Activated naive CD4-positive, alpha-beta T cell treated with anti-CD3 and anti-CD28 coated beads, Interleukin-2, amount 50 U/mL, for 72 hours (primary cell): Measurements from ENCODE around the gene CAPN2. TPM values are rescaled to one million over a fixed set of nuclear protein-coding genes. Genes with fewer than 3 reads are reported as not detected.

Source experiments
- ATAC-seq, 2 donors: fragments of 150-1000 bp; cut with Tn5 transposase; 2 replicates each; pipeline ENCODE4 v1.10.0; 2021; ENCODE audit warnings: mild to moderate bottlenecking in 2 of 2, moderate library complexity in 2 of 2
- DNase-seq, 2 donors: peaks; one replicate each; pipeline ENCODE4 v3.0.0; 2021 to 2022; ENCODE audit warnings: low spot score in 2 of 2
- H3K27ac Mint-ChIP-seq, 2 donors: one replicate each; pipeline ENCODE4 v1.8.0; 2022; ENCODE audit warnings: mild to moderate bottlenecking in 2 of 2, mixed read lengths in 2 of 2
- H3K36me3 Mint-ChIP-seq, 2 donors: one replicate each; pipeline ENCODE4 v1.8.0; 2022; ENCODE audit warnings: mixed read lengths in 2 of 2
- H3K9me3 Mint-ChIP-seq, 2 donors: one replicate each; pipeline ENCODE4 v1.8.0; 2022; ENCODE audit warnings: mixed read lengths in 2 of 2
- total RNA-seq, 2 donors: library from RNA; stranded (reverse); gene quantifications; one replicate each; pipeline ENCODE4 v1.2.3, GENCODE V29; 2022

Gene CAPN2
- total RNA-seq, 2 donors from 2014 or later, result 7.0 to 36.8 TPM

DNA sequence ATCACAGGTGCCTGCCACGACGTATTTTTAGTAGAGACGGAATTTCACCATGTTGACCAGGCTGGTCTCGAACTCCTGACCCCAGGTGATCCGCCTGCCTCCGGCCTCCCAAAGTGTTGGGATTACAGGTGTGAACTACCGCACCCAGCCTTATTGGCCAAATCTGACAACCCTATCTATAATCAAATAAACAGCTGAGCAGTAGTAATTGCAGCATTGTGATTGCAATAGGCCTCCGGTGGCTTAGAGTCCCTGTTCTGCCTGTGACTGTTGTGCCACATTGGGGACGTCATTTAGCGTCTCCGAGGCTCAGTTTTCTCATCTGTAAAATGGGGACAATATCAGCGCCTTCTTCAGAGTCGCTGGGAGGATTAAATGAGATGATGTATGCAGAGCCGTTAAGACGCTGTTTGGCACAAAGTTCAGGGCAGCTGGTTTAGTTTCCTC lies 569 bp upstream of the CAPN2 start:
- Mint-ChIP-seq H3K36me3 (peaks cover under 1% of the 10 kb centered on the region in 2 donors), H3K9me3 (no peaks in the 10 kb centered on the region), H3K27ac (no peak overlapping the region)
- ATAC-seq (no peak), DNase-seq (no peak)

DNA sequence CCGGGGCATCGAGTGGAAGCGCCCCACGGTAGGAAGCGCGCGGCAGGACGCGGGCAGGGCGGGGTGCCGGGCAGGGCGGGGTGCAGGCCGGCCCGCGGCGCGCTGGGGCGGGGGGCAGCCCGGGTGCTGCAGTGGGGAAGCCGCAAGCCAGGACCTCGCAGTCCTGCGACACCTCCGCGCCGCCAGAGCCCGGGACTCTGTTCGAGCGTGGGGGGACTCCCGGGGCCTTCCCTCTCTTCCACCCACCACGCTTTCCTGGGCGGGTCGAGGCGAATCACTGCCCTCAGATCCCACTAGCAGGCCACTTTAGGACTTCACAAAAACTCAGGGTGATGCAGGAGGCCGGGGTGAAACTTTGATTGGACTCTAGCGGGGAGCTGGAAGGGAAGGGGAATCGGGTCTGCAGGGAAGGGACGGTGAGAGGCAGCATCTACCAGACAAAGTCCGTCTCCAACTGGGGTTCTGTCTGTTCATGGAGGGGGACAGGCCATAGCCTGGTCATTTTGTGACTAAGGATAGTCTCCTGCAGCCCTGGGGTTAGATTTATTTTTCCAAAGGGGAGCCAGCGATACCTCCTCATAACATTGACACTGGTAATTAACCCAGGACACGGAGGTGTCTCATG lies 623 bp downstream of the CAPN2 start:
- ATAC-seq, result peak; percentile 39 to 64
- DNase-seq, result peak; percentile 32 to 78
- Mint-ChIP-seq H3K36me3 (peaks cover 5 to 6% of the 10 kb centered on the region in 2 donors), H3K27ac (peak overlapping the region; percentile 0 to 90), H3K9me3 (no peaks in the 10 kb centered on the region)

DNA sequence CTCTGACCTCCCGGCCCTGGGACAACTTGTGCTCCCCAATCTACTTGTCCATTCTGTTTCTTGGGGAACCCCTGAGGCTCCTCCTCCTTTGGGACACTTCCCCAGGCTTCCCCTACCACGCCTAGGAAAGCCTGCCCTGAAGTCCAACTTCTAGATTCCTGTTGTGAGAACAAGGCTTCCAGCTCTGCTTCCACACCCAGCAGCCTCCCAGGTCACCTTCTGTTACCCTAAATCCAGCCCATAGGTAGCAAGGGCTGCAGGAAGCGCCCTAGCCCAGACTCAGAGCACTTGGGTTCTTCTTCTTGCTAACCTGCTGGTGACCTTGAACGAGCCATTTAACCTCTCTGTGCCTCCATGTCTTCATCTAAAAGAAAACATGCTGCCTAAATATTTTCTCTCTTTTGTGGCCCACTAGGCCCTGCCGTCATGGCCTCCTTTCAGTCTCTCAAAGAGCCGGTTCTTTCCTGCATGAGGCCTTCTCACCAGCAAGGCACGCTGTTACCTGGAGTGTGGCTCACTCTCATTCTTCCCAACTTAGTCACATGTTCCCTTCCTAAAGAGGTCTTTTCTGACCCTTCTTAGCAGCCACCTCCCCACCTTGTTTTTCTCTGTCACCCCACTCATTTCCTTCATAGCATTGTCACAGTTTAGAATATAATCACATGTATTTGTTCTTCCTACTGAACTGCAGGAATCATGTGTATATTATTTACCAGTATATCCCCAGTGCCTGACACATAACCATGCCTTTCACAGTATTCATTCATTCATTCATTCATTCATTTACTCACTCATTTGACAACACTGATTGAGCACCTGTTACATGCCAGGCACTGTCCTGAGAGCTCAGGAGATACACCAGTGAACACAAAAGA lies 1.4 kb downstream of the CAPN2 start:
- peaks cover 5 to 6% of the 10 kb centered on the region in 2 donors for H3K36me3 Mint-ChIP-seq
- ATAC-seq (no peak), DNase-seq (no peak)
- H3K9me3 Mint-ChIP-seq, result no peaks in the 10 kb centered on the region
- H3K27ac Mint-ChIP-seq, result peak overlapping the region; percentile 0 to 34

DNA sequence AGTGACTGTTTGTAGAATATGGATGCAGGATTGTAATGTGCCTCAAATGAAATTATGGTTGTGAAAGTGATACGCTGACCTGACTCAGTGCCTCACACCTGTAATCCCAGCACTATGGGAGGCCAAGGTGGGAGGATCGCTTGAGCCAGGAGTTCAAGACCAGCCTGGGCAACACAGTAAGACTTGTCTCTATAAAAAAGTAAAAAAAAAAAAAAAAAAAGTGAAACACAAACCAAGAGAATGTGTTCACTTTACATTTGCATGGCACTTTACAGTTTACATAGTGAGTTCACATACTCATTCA lies 2.0 kb downstream of the CAPN2 start:
- no peak overlapping the region for H3K27ac Mint-ChIP-seq
- peaks cover 5 to 6% of the 10 kb centered on the region in 2 donors for H3K36me3 Mint-ChIP-seq
- DNase-seq, result no peak
- no peak for ATAC-seq
- H3K9me3 Mint-ChIP-seq, result no peaks in the 10 kb centered on the region

DNA sequence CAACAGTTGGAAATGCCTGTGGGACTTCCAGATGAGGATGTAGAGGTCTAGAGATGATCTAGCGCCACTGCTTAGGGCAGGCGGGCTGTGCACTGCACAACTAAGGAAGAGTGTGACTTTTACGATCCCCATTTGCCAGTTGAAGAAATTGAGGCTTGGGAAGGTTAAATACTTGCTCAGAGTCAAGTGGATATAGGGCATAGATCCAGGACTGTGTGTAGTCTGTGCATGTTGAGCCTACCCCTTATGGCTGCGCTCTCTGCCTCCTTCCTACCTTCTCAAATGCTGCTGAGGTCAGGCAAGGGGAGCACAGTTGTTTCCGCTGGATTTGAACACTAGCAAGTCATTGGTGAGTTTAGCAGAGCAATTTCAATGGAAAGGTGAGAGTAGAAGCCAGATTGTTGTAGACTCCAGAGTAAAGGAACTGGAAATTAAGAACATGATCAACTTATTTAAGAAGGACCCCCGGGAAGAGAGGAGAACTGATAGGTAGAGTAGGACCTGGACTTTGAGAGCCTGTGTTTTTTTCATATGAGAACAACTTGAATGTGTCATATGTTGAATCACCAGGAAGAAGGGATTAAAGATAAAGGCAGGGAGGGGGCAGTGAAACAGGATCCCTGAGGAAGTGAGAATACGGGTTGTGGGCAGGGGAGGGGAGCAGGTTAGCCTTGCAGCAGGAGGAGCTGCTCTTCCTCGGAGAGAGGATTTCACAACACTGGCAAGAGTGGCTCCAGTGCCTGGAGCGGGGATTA lies 2.7 kb downstream of the CAPN2 start:
- Mint-ChIP-seq H3K9me3 (no peaks in the 10 kb centered on the region), H3K27ac (peak overlapping the region in 1 of 2 donors; percentile 8), H3K36me3 (peaks cover 5 to 6% of the 10 kb centered on the region in 2 donors)
- ATAC-seq (no peak), DNase-seq (no peak)

DNA sequence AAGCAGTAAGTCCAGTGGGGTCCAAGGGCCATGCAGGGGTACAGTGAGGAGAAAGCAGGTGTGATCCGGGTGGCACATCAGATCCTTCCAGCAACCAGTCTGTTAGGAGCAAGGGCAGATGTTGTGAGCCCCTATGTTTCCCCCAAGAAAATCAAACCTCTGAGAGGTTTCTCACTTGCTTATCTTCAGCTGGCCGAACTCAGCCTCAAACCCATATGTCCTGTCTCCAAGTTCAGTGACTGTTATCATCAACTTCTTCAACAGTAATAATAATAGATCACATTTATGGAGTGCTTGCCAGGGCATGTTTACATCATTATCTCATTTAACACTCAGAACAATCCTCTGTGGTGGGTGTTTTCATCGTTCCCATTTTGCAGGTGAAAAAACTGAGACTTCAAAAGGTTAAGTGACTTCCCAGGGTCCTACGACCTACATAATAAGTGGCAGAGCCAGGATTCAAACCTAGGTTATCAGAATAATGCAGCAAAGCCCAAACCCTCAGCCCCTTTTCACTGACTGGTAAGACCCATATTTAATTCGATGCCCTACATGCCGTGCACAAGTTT lies 3.3 kb downstream of the CAPN2 start:
- Mint-ChIP-seq H3K9me3 (no peaks in the 10 kb centered on the region), H3K27ac (no peak overlapping the region), H3K36me3 (peaks cover 6 to 8% of the 10 kb centered on the region in 2 donors)
- no peak for DNase-seq
- ATAC-seq, result no peak

DNA sequence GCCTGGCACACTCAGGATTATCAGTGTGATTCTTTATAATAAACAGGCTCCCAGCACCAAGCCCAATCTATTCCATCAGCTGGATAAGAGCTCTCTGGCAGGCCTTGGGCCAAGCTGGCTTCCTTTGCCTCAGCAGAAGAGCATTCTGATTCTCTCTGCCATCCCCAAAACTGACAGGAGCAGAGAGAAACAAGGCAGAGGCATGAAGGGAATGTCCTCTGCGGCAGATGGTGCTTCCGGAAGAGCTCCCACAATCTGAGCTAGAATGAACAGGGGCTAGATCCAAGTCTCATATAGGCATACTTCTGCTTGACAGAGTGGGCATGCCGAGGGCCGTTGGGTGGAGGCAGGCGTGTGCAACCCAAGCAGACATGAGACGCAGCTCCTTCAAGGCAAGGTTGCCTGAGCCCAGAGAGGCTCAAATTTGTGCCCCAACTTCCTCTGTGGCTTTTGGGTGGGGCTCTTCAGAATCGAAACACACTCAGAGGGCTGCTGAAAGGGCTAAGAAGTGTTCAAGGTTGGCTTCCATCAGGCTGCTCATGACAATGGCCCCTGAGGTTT lies 4.0 kb downstream of the CAPN2 start:
- no peaks in the 10 kb centered on the region for H3K9me3 Mint-ChIP-seq
- DNase-seq (peak in 1 of 2 donors; percentile 37), ATAC-seq (peak; percentile 17 to 59)
- peak overlapping the region; percentile 70 to 85 for H3K27ac Mint-ChIP-seq
- peaks cover 6 to 13% of the 10 kb centered on the region in 2 donors for H3K36me3 Mint-ChIP-seq

DNA sequence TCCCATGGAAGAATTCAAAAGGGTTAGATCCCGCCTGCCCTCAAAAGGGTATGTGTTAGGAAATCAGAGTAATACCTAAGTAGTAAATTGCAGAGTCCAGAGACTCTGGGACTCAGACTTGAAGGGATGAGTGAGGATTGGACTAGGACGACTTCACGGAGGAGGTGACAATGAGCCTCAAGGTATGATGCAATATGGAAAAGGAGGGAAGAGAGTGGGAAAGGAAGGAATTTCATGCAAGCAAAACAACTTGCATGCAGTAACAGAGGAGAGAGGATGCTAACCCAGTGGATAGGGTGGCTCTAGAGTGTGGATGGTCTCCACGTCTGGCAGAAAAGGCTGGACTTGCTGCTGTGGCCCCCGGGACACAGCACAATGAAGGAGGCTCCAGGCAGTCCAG lies 4.8 kb downstream of the CAPN2 start:
- Mint-ChIP-seq H3K9me3 (no peaks in the 10 kb centered on the region), H3K36me3 (peaks cover 6 to 13% of the 10 kb centered on the region in 2 donors), H3K27ac (peak overlapping the region; percentile 70 to 85)
- DNase-seq (no peak), ATAC-seq (no peak)

DNA sequence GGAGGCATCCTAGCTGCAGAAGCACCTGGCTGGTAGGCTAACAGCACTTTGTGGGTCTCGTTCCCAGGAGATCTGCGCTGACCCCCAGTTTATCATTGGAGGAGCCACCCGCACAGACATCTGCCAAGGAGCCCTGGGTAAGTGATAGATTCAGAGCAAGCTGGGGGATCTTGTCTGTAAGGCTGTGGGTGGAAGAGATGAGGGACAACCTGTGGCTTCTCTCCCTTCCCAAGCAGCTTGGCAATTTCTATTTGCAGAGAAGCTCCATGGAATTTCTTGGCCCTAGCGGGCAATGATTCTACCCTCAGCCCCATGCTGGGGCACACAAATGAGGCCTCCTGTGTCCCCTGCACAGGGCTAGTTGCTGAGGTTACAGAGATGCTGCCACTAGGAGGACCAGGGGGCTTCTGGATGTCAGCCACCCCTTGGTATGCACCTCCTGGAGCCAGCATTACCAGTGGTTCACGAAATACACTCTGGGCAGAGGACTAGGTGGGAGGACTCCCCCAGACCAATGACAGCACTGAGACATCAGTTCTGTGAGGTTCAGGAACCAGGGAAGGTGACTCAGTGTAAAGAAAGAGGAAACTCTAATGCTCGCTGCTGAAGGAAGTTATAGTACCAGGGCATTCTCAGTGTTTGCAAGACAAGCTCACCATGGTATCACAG lies 5.5 kb downstream of the CAPN2 start:
- DNase-seq, result no peak
- peak; percentile 61 to 72 for ATAC-seq
- Mint-ChIP-seq H3K27ac (peak overlapping the region in 1 of 2 donors; percentile 70), H3K36me3 (peaks cover 6 to 13% of the 10 kb centered on the region in 2 donors), H3K9me3 (no peaks in the 10 kb centered on the region)

DNA sequence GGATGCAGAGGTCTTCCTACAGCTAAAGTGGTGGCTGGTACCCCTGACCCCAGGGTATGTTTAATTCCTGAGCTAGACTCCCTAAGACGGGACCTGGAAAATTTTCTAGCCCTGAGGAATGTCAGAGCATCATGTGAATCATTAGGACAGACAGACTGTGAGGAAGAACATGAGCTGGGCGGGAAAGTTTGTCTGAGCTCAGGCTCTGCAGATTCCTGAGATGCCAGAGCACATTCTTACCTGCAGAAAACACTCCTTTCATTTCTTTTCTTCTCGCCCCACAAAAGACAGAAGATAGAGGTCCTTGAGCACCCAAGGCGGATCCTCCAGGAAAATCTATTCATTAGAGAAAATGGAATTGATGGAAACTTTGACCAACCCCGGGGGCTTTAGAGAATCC lies 6.5 kb downstream of the CAPN2 start:
- no peak for DNase-seq
- Mint-ChIP-seq H3K27ac (no peak overlapping the region), H3K36me3 (peaks cover 11 to 13% of the 10 kb centered on the region in 2 donors), H3K9me3 (no peaks in the 10 kb centered on the region)
- ATAC-seq, result no peak

DNA sequence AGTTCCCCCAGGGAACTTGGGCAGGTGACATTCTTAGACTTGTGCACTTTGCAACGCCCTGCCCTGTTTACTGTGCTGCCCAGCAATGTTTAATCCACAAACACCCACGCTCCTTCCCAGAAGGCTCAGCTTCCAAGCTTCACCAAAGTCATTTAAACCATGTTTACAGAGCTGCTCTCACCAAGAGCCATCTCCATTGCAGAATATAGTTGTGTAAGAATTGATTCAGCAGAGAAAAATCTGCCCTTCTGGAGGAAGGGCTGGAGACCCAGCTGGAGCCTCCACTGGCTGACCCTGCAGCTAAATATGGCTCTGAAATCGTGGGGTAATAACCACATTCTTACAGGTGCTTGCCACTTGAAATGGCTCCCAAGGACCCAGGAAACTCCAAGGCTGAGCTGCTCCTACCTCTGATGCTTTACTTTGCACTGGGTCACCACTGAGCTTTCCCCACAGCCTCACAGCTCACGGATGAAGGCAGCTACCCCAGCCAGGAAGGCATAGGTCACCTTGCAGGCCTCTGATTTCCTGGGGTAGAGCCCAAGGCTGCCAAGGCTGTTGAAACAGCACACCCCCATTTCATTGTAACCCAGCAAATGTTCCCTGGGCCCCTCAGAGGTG lies 8.7 kb downstream of the CAPN2 start:
- ATAC-seq (no peak), DNase-seq (no peak)
- H3K9me3 Mint-ChIP-seq, result no peaks in the 10 kb centered on the region
- H3K27ac Mint-ChIP-seq, result peak overlapping the region in 1 of 2 donors; percentile 61
- H3K36me3 Mint-ChIP-seq, result peaks cover 13 to 20% of the 10 kb centered on the region in 2 donors

DNA sequence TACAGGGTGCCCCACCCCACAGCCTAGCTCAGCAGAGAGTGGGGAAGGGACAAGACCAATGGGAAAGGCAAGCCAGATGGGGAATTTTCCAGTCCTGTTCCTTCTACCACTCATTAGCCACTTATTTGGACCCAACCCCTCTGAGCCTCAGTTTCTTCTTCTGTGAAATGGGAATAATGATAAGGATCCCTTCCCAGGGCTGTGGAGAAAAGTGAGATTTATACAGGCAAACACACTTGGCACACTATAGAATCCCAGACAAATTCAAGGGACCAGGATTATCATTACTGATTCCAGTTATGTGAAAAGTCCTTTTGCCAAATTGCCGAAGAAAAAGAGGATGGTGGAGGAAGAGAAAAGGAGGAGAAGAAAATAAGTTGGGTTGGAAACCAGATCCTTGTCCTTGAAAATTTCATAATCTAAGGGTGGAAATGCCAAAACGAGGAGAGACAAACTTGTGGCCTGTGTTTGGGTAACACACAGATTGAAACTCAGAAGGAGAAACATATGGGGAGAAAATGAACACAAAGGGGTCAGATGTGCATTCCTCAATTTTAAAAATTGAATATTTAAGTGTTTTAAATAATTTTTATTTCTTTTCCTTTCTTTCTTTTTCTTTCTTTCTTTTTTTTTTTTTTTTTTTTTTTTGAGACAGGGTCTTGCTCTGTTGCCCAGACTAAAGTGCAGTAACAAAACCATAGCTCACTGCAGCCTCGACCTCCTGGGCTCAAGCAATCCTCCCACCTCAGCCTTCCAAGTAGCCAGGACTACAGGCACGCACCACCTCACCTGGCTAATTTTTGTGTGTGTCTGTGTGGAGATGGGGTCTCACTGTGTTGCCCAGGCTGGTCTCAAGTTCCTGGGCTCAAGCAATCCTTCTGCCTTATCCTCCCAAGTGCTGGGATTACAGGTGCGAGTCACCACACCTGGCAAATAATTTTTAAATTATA lies 9.6 kb downstream of the CAPN2 start:
- Mint-ChIP-seq H3K9me3 (no peaks in the 10 kb centered on the region), H3K36me3 (peaks cover 11 to 20% of the 10 kb centered on the region in 2 donors), H3K27ac (peak overlapping the region in 1 of 2 donors; percentile 16)
- ATAC-seq (no peak), DNase-seq (no peak)

DNA sequence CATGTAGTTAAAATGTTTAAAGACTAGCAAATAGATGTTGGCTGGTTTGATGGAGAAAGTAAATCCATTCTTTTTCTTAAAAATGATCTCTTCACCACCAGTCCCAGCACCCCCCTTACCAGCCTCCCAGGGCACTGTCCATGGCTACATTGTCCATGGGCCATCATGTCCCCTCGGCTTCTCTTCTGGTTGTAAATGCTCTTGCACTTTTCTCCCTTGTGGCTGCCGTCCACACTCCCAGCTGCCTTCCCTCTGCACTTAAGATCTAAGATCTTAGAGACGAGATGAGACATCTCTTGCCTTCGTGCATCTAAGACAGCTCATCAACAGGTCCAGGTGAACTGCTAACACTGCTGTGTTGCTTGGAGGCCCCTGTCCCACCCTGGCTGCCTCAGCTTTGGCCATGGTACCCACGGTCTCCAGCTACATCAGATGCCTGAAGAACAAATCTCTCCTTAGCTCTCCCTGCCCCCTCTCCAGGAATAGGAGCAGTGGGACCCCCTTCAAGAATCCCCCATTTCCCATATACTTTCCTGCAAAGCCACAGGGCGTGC lies 11.1 kb downstream of the CAPN2 start:
- no peak overlapping the region for H3K27ac Mint-ChIP-seq
- H3K36me3 Mint-ChIP-seq, result peaks cover 8 to 29% of the 10 kb centered on the region in 2 donors
- peaks cover 0 to 4% of the 10 kb centered on the region in 2 donors for H3K9me3 Mint-ChIP-seq
- DNase-seq (no peak), ATAC-seq (no peak)

DNA sequence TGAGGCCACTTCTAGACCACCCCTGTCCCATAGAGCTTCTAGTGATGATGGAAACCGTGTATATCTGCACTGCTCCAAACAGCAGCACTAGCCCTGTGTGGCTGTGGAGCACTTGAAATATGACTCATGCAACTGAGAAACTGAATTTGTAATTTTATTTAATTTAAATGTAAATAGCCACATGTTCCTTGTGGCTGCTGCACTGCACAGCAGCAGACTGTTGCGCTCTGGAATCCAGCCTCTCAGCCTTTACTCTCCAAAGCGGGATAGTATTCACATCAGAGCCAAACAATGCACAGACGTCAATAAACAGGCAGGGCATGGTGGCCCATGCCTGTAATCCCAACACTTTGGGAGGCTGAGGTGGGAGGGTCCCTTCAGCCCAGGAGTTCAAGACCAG lies 12.0 kb downstream of the CAPN2 start:
- Mint-ChIP-seq H3K36me3 (peaks cover 14 to 38% of the 10 kb centered on the region in 2 donors), H3K9me3 (peaks cover 0 to 4% of the 10 kb centered on the region in 2 donors), H3K27ac (no peak overlapping the region)
- ATAC-seq, result peak in 1 of 2 donors; percentile 11
- DNase-seq, result no peak
